Measurements from ENCODE around the gene CAPN11.

CAPN11 gene

GRCh38 chr6:44158770-44159228, at the start of gene CAPN11:
CAPN11 (plus strand) TSS chr6:44158820; CDS start chr6:44158849, 29 bp downstream.
- DNase-seq (ENCODE audit: low spot score), result no peak

- DNase-seq (ENCODE audit: low spot score), result no peak
These were observed 49.4 kb upstream of the CAPN11 start for GRCh38 chr6:44109212-44109611.

- DNase-seq (ENCODE audit: low spot score), result no peak
These were observed 48.5 kb upstream of the CAPN11 start for GRCh38 chr6:44110005-44110676.

GRCh38 chr6:44110966-44111365, 47.7 kb upstream of the CAPN11 start:
- DNase-seq (ENCODE audit: low spot score), result no peak

GRCh38 chr6:44111434-44112417, 46.9 kb upstream of the CAPN11 start:
- no peak for DNase-seq (ENCODE audit: low spot score)

GRCh38 chr6:44113414-44113813, 45.2 kb upstream of the CAPN11 start:
- DNase-seq (ENCODE audit: low spot score), result no peak

GRCh38 chr6:44115866-44116265, 42.8 kb upstream of the CAPN11 start:
- DNase-seq (ENCODE audit: low spot score), result no peak

GRCh38 chr6:44116641-44117382, 41.8 kb upstream of the CAPN11 start:
- DNase-seq (ENCODE audit: low spot score), result peak; percentile 81

GRCh38 chr6:44117397-44118128, 41.1 kb upstream of the CAPN11 start:
- no peak for DNase-seq (ENCODE audit: low spot score)

GRCh38 chr6:44119704-44120262, 38.8 kb upstream of the CAPN11 start:
- no peak for DNase-seq (ENCODE audit: low spot score)

- DNase-seq (ENCODE audit: low spot score), result no peak
These were observed 37.8 kb upstream of the CAPN11 start for GRCh38 chr6:44120692-44121443.

- no peak for DNase-seq (ENCODE audit: low spot score)
These were observed 35.8 kb upstream of the CAPN11 start for GRCh38 chr6:44122801-44123200.

- no peak for DNase-seq (ENCODE audit: low spot score)
These were observed 35.1 kb upstream of the CAPN11 start for GRCh38 chr6:44123544-44123943.

GRCh38 chr6:44126320-44127149, 32.1 kb upstream of the CAPN11 start:
- DNase-seq (ENCODE audit: low spot score), result peak; percentile 75

- DNase-seq (ENCODE audit: low spot score), result peak; percentile 100
These were observed 31.2 kb upstream of the CAPN11 start, which contains the start of the genes MRPL14 and TMEM63B for GRCh38 chr6:44127186-44128019. MRPL14 (minus strand) TSS chr6:44127452; CDS start chr6:44116611, 10,841 bp downstream. TMEM63B (plus strand) TSS chr6:44127554; CDS start chr6:44134585, 7,031 bp downstream.

- peak; percentile 71 for DNase-seq (ENCODE audit: low spot score)
These were observed 30.4 kb upstream of the CAPN11 start for GRCh38 chr6:44128020-44128917.

GRCh38 chr6:44129841-44130322, 28.7 kb upstream of the CAPN11 start:
- DNase-seq (ENCODE audit: low spot score), result no peak

All from AG20443 (cell line).